Measurements from ENCODE around the gene TREX2.

The TREX2 gene

GRCh38 chrX:153438532-153438931 lies 7.3 kb downstream of the TREX2 start:
- no peak overlapping the region for H3K4me3 ChIP-seq (ENCODE audit: low read depth, low read length)
- DNase-seq (ENCODE audit: low read depth) = peak; percentile 49

GRCh38 chrX:153435845-153436244 lies 10.0 kb downstream of the TREX2 start:
- DNase-seq (ENCODE audit: low read depth) = no peak
- TF ChIP-seq, protein P1, sequence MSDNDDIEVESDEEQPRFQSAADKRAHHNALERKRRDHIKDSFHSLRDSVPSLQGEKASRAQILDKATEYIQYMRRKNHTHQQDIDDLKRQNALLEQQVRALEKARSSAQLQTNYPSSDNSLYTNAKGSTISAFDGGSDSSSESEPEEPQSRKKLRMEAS (IDR thresholded peaks at IDR 0.05; ENCODE audit: low read depth, low read length) = no peak
- TF ChIP-seq CTCF (IDR thresholded peaks at IDR 0.05; ENCODE audit: low read depth, low read length) = no peak
- TF ChIP-seq POLR2A (IDR thresholded peaks at IDR 0.05; ENCODE audit: extremely low read depth, insufficient read length) = no peak
- TF ChIP-seq MYC (IDR thresholded peaks at IDR 0.05; ENCODE audit: low read depth, low read length) = no peak
- no peak overlapping the region for H3K4me3 ChIP-seq (ENCODE audit: low read depth, low read length)

More at GRCh38 chrX:153438532-153438931, 7.3 kb downstream of the TREX2 start:
- TF ChIP-seq MYC (IDR thresholded peaks at IDR 0.05; ENCODE audit: low read depth, low read length) (no peak), CTCF (IDR thresholded peaks at IDR 0.05; ENCODE audit: low read depth, low read length) (peak; percentile 32)

DNA sequence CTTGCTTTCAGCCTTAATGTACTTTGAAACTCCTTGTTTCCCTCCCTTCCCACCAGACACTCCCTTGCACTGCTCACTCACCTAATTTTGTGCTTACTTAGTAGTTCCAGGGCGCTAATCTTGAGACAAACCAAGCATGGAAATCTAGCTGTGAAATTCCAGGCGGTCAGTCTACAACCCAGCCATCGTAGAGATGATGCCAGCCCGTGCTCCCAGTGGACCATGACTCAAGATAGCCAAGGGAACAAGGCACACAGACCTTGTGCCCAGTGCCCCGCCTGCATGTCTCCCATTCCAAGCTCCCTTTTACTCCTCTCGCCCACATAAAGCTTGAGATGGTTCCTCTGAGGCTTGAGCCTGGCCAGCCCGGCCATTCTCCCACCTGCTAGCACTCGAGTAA lies 11.1 kb downstream of the TREX2 start:
- H3K4me3 ChIP-seq (ENCODE audit: low read depth, low read length) = no peak overlapping the region
- DNase-seq (ENCODE audit: low read depth) = no peak
- TF ChIP-seq CTCF (IDR thresholded peaks at IDR 0.05; ENCODE audit: low read depth, low read length) (no peak), POLR2A (IDR thresholded peaks at IDR 0.05; ENCODE audit: extremely low read depth, insufficient read length) (no peak)
- TF ChIP-seq, protein P1 (IDR thresholded peaks at IDR 0.05; ENCODE audit: low read depth, low read length) = no peak

GRCh38 chrX:153433781-153434285 lies 12.0 kb downstream of the TREX2 start:
- no peak for DNase-seq (ENCODE audit: low read depth)
- H3K4me3 ChIP-seq (ENCODE audit: low read depth, low read length) = no peak overlapping the region
- no peak for TF ChIP-seq POLR2A (IDR thresholded peaks at IDR 0.05; ENCODE audit: extremely low read depth, insufficient read length)
- no peak for TF ChIP-seq CTCF (IDR thresholded peaks at IDR 0.05; ENCODE audit: low read depth, low read length)
- no peak for TF ChIP-seq MYC (IDR thresholded peaks at IDR 0.05; ENCODE audit: low read depth, low read length)
- TF ChIP-seq, protein P1 (IDR thresholded peaks at IDR 0.05; ENCODE audit: low read depth, low read length) = no peak

- TF ChIP-seq, protein P1 (IDR thresholded peaks at IDR 0.05; ENCODE audit: low read depth, low read length) = no peak
- TF ChIP-seq CTCF (IDR thresholded peaks at IDR 0.05; ENCODE audit: low read depth, low read length) (no peak), POLR2A (IDR thresholded peaks at IDR 0.05; ENCODE audit: extremely low read depth, insufficient read length) (no peak), MYC (IDR thresholded peaks at IDR 0.05; ENCODE audit: low read depth, low read length) (no peak)
- no peak overlapping the region for H3K4me3 ChIP-seq (ENCODE audit: low read depth, low read length)
- DNase-seq (ENCODE audit: low read depth) = no peak
Observed at GRCh38 chrX:153433161-153433680, 12.6 kb downstream of the TREX2 start.

GRCh38 chrX:153430796-153431195 lies 15.1 kb downstream of the TREX2 start:
- H3K4me3 ChIP-seq (ENCODE audit: low read depth, low read length) = no peak overlapping the region
- TF ChIP-seq CTCF (IDR thresholded peaks at IDR 0.05; ENCODE audit: low read depth, low read length) = no peak
- TF ChIP-seq POLR2A (IDR thresholded peaks at IDR 0.05; ENCODE audit: extremely low read depth, insufficient read length) = no peak
- no peak for DNase-seq (ENCODE audit: low read depth)
